ENCODE data around the gene SMPD1. TPM values are rescaled to one million over a fixed set of nuclear protein-coding genes. Genes with fewer than 3 reads are reported as not detected.

SMPD1 gene
- total and polyA plus RNA-seq, 2 experiments from 2014 or later, result 0.76 to 0.97 TPM

DNA sequence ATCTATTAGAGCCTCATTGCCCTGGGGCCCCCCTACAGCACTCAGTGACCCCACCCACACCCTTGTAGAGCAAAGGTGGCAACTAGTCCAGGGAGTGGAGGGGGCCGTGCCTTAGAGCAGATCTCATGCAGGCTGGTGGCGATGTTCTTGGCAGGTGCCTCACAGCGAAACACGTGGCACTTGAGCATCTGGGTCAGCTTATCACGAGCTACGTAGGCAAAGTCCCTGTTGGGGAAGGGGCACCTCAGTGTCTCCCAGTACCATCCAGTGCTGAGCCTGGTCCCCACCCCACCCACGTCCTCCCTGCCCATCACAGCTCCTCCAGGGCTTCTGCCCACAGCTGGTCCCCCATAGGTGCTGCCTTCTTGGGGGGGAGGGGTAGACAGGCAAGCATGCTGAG lies 11.2 kb downstream of the SMPD1 start (continued):
- TF ChIP-seq ZNF331 (CRISPR knock-in tag; IDR thresholded peaks at IDR 0.05; ENCODE audit: low read depth) (no peak), JUNB (IDR thresholded peaks at IDR 0.05; ENCODE audit: unreplicated experiment) (no peak), NANOG (IDR thresholded peaks at IDR 0.05; ENCODE audit: borderline replicate concordance) (no peak), REST (IDR thresholded peaks at IDR 0.05; ENCODE audit: unreplicated experiment) (no peak), EZH2phosphoT487 (IDR thresholded peaks at IDR 0.05; ENCODE audit: unreplicated experiment) (no peak), ZNF114 (CRISPR knock-in tag; IDR thresholded peaks at IDR 0.05) (no peak)

DNA sequence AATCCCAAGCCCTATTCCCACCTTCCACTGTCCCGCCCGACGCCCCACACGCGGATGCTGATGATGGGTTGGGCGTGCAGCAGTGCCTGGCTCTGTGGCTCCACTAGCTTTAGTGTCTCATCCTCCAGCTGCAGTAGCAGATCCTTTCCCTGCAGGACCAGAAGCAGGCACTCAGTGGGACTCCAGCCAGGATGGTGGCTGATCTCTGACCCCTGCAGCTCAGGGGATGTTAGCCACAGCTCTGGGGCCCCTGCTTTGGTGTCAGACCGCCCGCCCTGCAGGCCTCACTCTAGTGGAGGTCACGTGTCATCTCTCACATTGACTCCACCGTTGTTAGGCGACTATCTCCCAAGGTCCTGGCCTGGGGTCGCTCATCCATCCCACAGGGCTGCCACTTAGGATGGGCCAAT lies 11.8 kb downstream of the SMPD1 start:
- Histone ChIP-seq H3K4me1 (ENCODE audit: insufficient read depth) (peaks cover 5% of the 10 kb centered on the region; the same call in 1 of the 2 replicates), H3K27me3 (ENCODE audit: insufficient read depth) (no peaks in the 10 kb centered on the region), H3K27ac (ENCODE audit: low read depth) (no peak overlapping the region), H3K9me2 (ENCODE audit: insufficient read depth) (no peaks in the 10 kb centered on the region), H3K36me3 (ENCODE audit: insufficient read depth) (no peaks in the 10 kb centered on the region), H3K4me3 (no peak overlapping the region), H3K4me2 (no peak overlapping the region), H4K20me1 (replicated peaks; ENCODE audit: insufficient read depth) (no peaks in the 10 kb centered on the region), H2AFZ (no peak overlapping the region), H3K79me2 (replicated peaks; ENCODE audit: insufficient read depth) (no peaks in the 10 kb centered on the region), H3F3A (replicated peaks; ENCODE audit: low read depth) (no peaks in the 10 kb centered on the region)
- H3K4me1 Mint-ChIP-seq, result peaks cover 16% of the 10 kb centered on the region
- no peak for DNase-seq (ENCODE audit: low spot score)
- H3K4me3 Mint-ChIP-seq, result no peak overlapping the region
- H3K9me3 Mint-ChIP-seq, result no peaks in the 10 kb centered on the region
- H3K27me3 Mint-ChIP-seq (ENCODE audit: insufficient read depth, low read depth, poor library complexity), result peaks cover 10% of the 10 kb centered on the region
- ATAC-seq, result no peak
- H3K36me3 Mint-ChIP-seq (ENCODE audit: low read depth), result no peaks in the 10 kb centered on the region; the same call in 2 of the 3 replicates
- no peak overlapping the region for H3K27ac Mint-ChIP-seq
- TF ChIP-seq JUNB (IDR thresholded peaks at IDR 0.05; ENCODE audit: unreplicated experiment) (no peak), ZNF331 (CRISPR knock-in tag; IDR thresholded peaks at IDR 0.05; ENCODE audit: low read depth) (no peak), STAT1 (IDR thresholded peaks at IDR 0.05; ENCODE audit: unreplicated experiment) (no peak), POLR2AphosphoS5 (IDR thresholded peaks at IDR 0.05; ENCODE audit: low read depth) (no peak), ETS1 (IDR thresholded peaks at IDR 0.05) (no peak), EZH2phosphoT487 (IDR thresholded peaks at IDR 0.05; ENCODE audit: unreplicated experiment) (no peak), CREB1 (CRISPR knock-in tag; IDR thresholded peaks at IDR 0.05; ENCODE audit: low read depth) (no peak), ZNF462 (CRISPR knock-in tag; IDR thresholded peaks at IDR 0.05) (no peak), EZH2 (IDR thresholded peaks at IDR 0.05; ENCODE audit: low read depth, unreplicated experiment) (no peak), NANOG (IDR thresholded peaks at IDR 0.05; ENCODE audit: borderline replicate concordance) (no peak)
- TF ChIP-seq, protein P1, sequence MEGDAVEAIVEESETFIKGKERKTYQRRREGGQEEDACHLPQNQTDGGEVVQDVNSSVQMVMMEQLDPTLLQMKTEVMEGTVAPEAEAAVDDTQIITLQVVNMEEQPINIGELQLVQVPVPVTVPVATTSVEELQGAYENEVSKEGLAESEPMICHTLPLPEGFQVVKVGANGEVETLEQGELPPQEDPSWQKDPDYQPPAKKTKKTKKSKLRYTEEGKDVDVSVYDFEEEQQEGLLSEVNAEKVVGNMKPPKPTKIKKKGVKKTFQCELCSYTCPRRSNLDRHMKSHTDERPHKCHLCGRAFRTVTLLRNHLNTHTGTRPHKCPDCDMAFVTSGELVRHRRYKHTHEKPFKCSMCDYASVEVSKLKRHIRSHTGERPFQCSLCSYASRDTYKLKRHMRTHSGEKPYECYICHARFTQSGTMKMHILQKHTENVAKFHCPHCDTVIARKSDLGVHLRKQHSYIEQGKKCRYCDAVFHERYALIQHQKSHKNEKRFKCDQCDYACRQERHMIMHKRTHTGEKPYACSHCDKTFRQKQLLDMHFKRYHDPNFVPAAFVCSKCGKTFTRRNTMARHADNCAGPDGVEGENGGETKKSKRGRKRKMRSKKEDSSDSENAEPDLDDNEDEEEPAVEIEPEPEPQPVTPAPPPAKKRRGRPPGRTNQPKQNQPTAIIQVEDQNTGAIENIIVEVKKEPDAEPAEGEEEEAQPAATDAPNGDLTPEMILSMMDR (conservative IDR thresholded peaks at IDR 0.05; ENCODE audit: low read depth in 2 of 2), result no peak

Data from GM23338 (cell line).